Glutamatergic neuron (in vitro differentiated cells): ENCODE data around the gene TMEM232. TPM values are rescaled to one million over a fixed set of nuclear protein-coding genes. Genes with fewer than 3 reads are reported as not detected.

Experiments
- DNase-seq: peaks from one replicate; pipeline ENCODE4 v3.0.0; 2022
- H3K27ac Mint-ChIP-seq: one replicate; pipeline ENCODE4 v1.8.0; 2020; ENCODE audit warnings: mild to moderate bottlenecking, mixed read lengths, inconsistent platforms; ENCODE audit not compliant: unreplicated experiment
- H3K27me3 Mint-ChIP-seq: one replicate; pipeline ENCODE4 v1.8.0; 2020; ENCODE audit warnings: mild to moderate bottlenecking, moderate library complexity, mixed read lengths, inconsistent platforms; ENCODE audit not compliant: unreplicated experiment
- H3K36me3 Mint-ChIP-seq: one replicate; pipeline ENCODE4 v1.8.0; 2020; ENCODE audit warnings: mild to moderate bottlenecking, mixed read lengths, inconsistent platforms; ENCODE audit not compliant: unreplicated experiment
- H3K4me1 Mint-ChIP-seq: one replicate; pipeline ENCODE4 v1.8.0; 2020; ENCODE audit warnings: mild to moderate bottlenecking, low read depth, mixed read lengths, inconsistent platforms; ENCODE audit not compliant: unreplicated experiment
- H3K4me3 Mint-ChIP-seq: one replicate; pipeline ENCODE4 v1.8.0; 2020; ENCODE audit warnings: mild to moderate bottlenecking, mixed read lengths, inconsistent platforms; ENCODE audit not compliant: unreplicated experiment
- H3K9me3 Mint-ChIP-seq: one replicate; pipeline ENCODE4 v1.8.0; 2020; ENCODE audit warnings: mild to moderate bottlenecking, moderate library complexity, mixed read lengths, inconsistent platforms; ENCODE audit not compliant: unreplicated experiment
- CTCF ChIP-seq: fragments of 200-600 bp; sonication (generic); IDR thresholded peaks from one replicate; pipeline ENCODE4 v1.5.0; 2021; ENCODE audit not compliant: partially characterized antibody, unreplicated experiment
- total RNA-seq: library from RNA; stranded (reverse); fragmentation: NEBNext Ultra II Directional; extraction: Animal tissue kit (Norgen Biotek cat#: 25700); gene quantifications from one replicate; pipeline ENCODE4 v1.2.1, GENCODE V29; 2021; ENCODE audit not compliant: unreplicated experiment

Gene TMEM232
- total RNA-seq, 1 donor from 2014 or later = 5.3 TPM

- no peaks in the 10 kb centered on the region for H3K4me1 Mint-ChIP-seq
- no peaks in the 10 kb centered on the region for H3K9me3 Mint-ChIP-seq
- TF ChIP-seq CTCF = no peak
- no peaks in the 10 kb centered on the region for H3K27me3 Mint-ChIP-seq
- no peak for DNase-seq
- H3K4me3 Mint-ChIP-seq = no peak overlapping the region
- H3K27ac Mint-ChIP-seq = no peak overlapping the region
- H3K36me3 Mint-ChIP-seq = no peaks in the 10 kb centered on the region
These were observed 102.6 kb downstream of the TMEM232 start for GRCh38 chr5:110623874-110624273.

- H3K27me3 Mint-ChIP-seq = no peaks in the 10 kb centered on the region
- no peaks in the 10 kb centered on the region for H3K9me3 Mint-ChIP-seq
- H3K4me3 Mint-ChIP-seq = no peak overlapping the region
- no peaks in the 10 kb centered on the region for H3K4me1 Mint-ChIP-seq
- DNase-seq = no peak
- TF ChIP-seq CTCF = no peak
- H3K27ac Mint-ChIP-seq = no peak overlapping the region
- no peaks in the 10 kb centered on the region for H3K36me3 Mint-ChIP-seq
These were observed 107.5 kb downstream of the TMEM232 start for GRCh38 chr5:110618941-110619340.

GRCh38 chr5:110616009-110616408, 110.5 kb downstream of the TMEM232 start:
- no peak for DNase-seq
- H3K36me3 Mint-ChIP-seq = no peaks in the 10 kb centered on the region
- no peak overlapping the region for H3K27ac Mint-ChIP-seq
- H3K9me3 Mint-ChIP-seq = no peaks in the 10 kb centered on the region
- no peak overlapping the region for H3K4me3 Mint-ChIP-seq
- no peaks in the 10 kb centered on the region for H3K27me3 Mint-ChIP-seq
- peaks cover 3% of the 10 kb centered on the region for H3K4me1 Mint-ChIP-seq
- TF ChIP-seq CTCF = no peak

GRCh38 chr5:110612794-110613247, 113.7 kb downstream of the TMEM232 start:
- Mint-ChIP-seq H3K4me1 (peaks cover 3% of the 10 kb centered on the region), H3K27ac (no peak overlapping the region), H3K4me3 (no peak overlapping the region), H3K36me3 (no peaks in the 10 kb centered on the region), H3K27me3 (no peaks in the 10 kb centered on the region), H3K9me3 (no peaks in the 10 kb centered on the region)
- TF ChIP-seq CTCF = no peak
- DNase-seq = no peak

- H3K36me3 Mint-ChIP-seq = no peaks in the 10 kb centered on the region
- peaks cover 3% of the 10 kb centered on the region for H3K4me1 Mint-ChIP-seq
- H3K4me3 Mint-ChIP-seq = no peak overlapping the region
- H3K9me3 Mint-ChIP-seq = no peaks in the 10 kb centered on the region
- no peaks in the 10 kb centered on the region for H3K27me3 Mint-ChIP-seq
- DNase-seq = no peak
- no peak for TF ChIP-seq CTCF
- no peak overlapping the region for H3K27ac Mint-ChIP-seq
These were observed 114.7 kb downstream of the TMEM232 start for GRCh38 chr5:110611817-110612216.
